Endothelial cell of umbilical vein (primary cell): ENCODE results near the gene OGT. TPM values are rescaled to one million over a fixed set of nuclear protein-coding genes. Genes with fewer than 3 reads are reported as not detected.

Experiments used
- BruUV-seq: library from RNA; stranded (reverse); fragments of 400-500 nt; replicated peaks from 2 replicates; lab custom pipeline; 2021; lab: Mats Ljungman, UMichigan
- CTCF ChIA-PET: fragments of 300-600, 350-600 bp; sonication (Branson Sonifier 250); formaldehyde crosslinking; loops from one replicate; lab custom pipeline; 2021; ENCODE audit warnings: antibody characterized with exemption, inconsistent platforms; lab: Charles Lee
- POLR2A ChIA-PET: fragments of 300-600, 350-600 bp; sonication (Branson Sonifier 250); formaldehyde crosslinking; loops from one replicate; lab custom pipeline; 2021; ENCODE audit warnings: antibody characterized with exemption, inconsistent platforms; lab: Charles Lee
- DNase-seq: peaks from one replicate; pipeline ENCODE4 v3.0.0-alpha.2; 2011; ENCODE audit warnings: low read depth, low spot score
- FAIRE-seq: peaks from 2 replicates; lab custom pipeline; 2011; peaks lifted over from hg19 to GRCh38; lab: Jason Lieb, UNC
- H2AFZ ChIP-seq: 2 replicates; pipeline ENCODE4 v1.6.0; 2012; ENCODE audit warnings: low read depth, low read length, control low read depth, inconsistent platforms
- H3K27ac ChIP-seq: 2 replicates; pipeline ENCODE4 v1.5.1; 2011; ENCODE audit warnings: low read depth, mild to moderate bottlenecking, control low read depth, low read length, moderate library complexity; ENCODE audit not compliant: insufficient read depth
- H3K27me3 ChIP-seq, 2 experiments: 2 replicates each; pipeline versions ENCODE4 v1.6.0 to v1.6.1; 2011; ENCODE audit warnings: low read length in 2 of 2, mixed read lengths in 1 of 2; ENCODE audit not compliant: control insufficient read depth in 2 of 2, insufficient read depth in 2 of 2
- H3K36me3 ChIP-seq, 2 experiments: 2 replicates in 1 of 2; 3 replicates in 1 of 2; pipeline ENCODE4 v1.5.1; 2011; ENCODE audit warnings: low read length in 2 of 2, mild to moderate bottlenecking in 1 of 2, moderate library complexity in 1 of 2; ENCODE audit not compliant: control insufficient read depth in 2 of 2, insufficient read depth in 2 of 2; ENCODE audit errors: extremely low read depth in 1 of 2
- H3K4me1 ChIP-seq: 3 replicates; pipeline ENCODE4 v1.5.1; 2011; ENCODE audit warnings: mild to moderate bottlenecking, low read length; ENCODE audit not compliant: control insufficient read depth, insufficient read depth; ENCODE audit errors: extremely low read depth
- H3K4me2 ChIP-seq: 2 replicates; pipeline ENCODE4 v1.6.1; 2011; ENCODE audit warnings: low read length, control low read depth, mixed read lengths; ENCODE audit not compliant: insufficient read depth
- H3K4me3 ChIP-seq, 3 experiments: fragments of 200-600 bp in 1 of 3; sonication (generic), shearing (Covaris generic) in 1 of 3; replicated peaks in 1 of 3; 2 replicates each; pipeline ENCODE4 v1.5.1; 2011 to 2016; ENCODE audit warnings: control low read depth in 3 of 3, low read length in 3 of 3, mild to moderate bottlenecking in 2 of 3, inconsistent platforms in 1 of 3, low read depth in 1 of 3, moderate library complexity in 1 of 3; ENCODE audit not compliant: insufficient read depth in 1 of 3
- H3K79me2 ChIP-seq: 2 replicates; pipeline ENCODE4 v1.6.0; 2012; ENCODE audit warnings: low read length, inconsistent platforms; ENCODE audit not compliant: control insufficient read depth, insufficient read depth
- H3K9ac ChIP-seq: replicated peaks from 2 replicates; pipeline ENCODE3; 2011; ENCODE audit warnings: low read length, control low read depth; ENCODE audit not compliant: insufficient read depth; ENCODE audit errors: extremely low read depth
- H3K9me1 ChIP-seq: replicated peaks from 3 replicates; pipeline ENCODE4 v1.6.0; 2011; ENCODE audit warnings: mild to moderate bottlenecking, low read length; ENCODE audit not compliant: control insufficient read depth, insufficient read depth; ENCODE audit errors: extremely low read depth
- H3K9me3 ChIP-seq: replicated peaks from 2 replicates; pipeline ENCODE4 v1.5.1; 2012; ENCODE audit warnings: low read length, inconsistent platforms; ENCODE audit not compliant: control insufficient read depth, insufficient read depth
- H4K20me1 ChIP-seq: replicated peaks from 2 replicates; pipeline ENCODE3; 2011; ENCODE audit warnings: mild to moderate bottlenecking, low read length; ENCODE audit not compliant: control insufficient read depth, insufficient read depth; ENCODE audit errors: extremely low read depth
- CTCF ChIP-seq, 2 donors: IDR thresholded peaks; 1 replicate in 1 of 2; 2 replicates in 1 of 2; pipeline ENCODE4 v1.5.1; 2011; ENCODE audit warnings: low read length in 2 of 2, mild to moderate bottlenecking in 2 of 2, moderate library complexity in 2 of 2, control low read depth in 1 of 2, inconsistent platforms in 1 of 2, low read depth in 1 of 2; ENCODE audit not compliant: insufficient read depth in 1 of 2; ENCODE audit errors: extremely low read depth in 1 of 2
- EZH2 ChIP-seq: IDR thresholded peaks from 2 replicates; pipeline ENCODE4 v1.6.1; 2012; ENCODE audit warnings: borderline replicate concordance, low read depth, mild to moderate bottlenecking, moderate library complexity, low read length, inconsistent platforms; ENCODE audit not compliant: severe bottlenecking
- FOS ChIP-seq: IDR thresholded peaks from 2 replicates; pipeline ENCODE4 v1.6.1; 2011; ENCODE audit warnings: mild to moderate bottlenecking, low read length, moderate library complexity, borderline replicate concordance; ENCODE audit not compliant: insufficient read depth
- GATA2 ChIP-seq: IDR thresholded peaks from 2 replicates; pipeline ENCODE4 v1.7.0; 2011; ENCODE audit warnings: low read depth, mild to moderate bottlenecking, moderate library complexity, mixed read lengths, low read length; ENCODE audit not compliant: insufficient read length, insufficient read depth
- JUN ChIP-seq: IDR thresholded peaks from 2 replicates; pipeline ENCODE4 v1.6.1; 2011; ENCODE audit warnings: borderline replicate concordance, low read depth; ENCODE audit not compliant: insufficient read length, insufficient read depth
- MAX ChIP-seq: IDR thresholded peaks from 2 replicates; pipeline ENCODE4 v1.6.1; 2011; ENCODE audit not compliant: insufficient read depth, insufficient read length
- MYC ChIP-seq: IDR thresholded peaks from one replicate; pipeline ENCODE4 v1.6.1; 2011; ENCODE audit warnings: mild to moderate bottlenecking, low read depth, low read length
- POLR2A ChIP-seq: IDR thresholded peaks from 2 replicates; pipeline ENCODE4 v1.6.1; 2012; ENCODE audit warnings: low read depth, mild to moderate bottlenecking, control low read depth, low read length
- POLR2AphosphoS5 ChIP-seq: IDR thresholded peaks from 2 replicates; pipeline ENCODE4 v1.6.1; 2012; ENCODE audit warnings: low read depth, mild to moderate bottlenecking, control low read depth, low read length, moderate library complexity; ENCODE audit not compliant: insufficient read depth
- dilution Hi-C: fragments of 300-500 bp; cut with MboI; formaldehyde crosslinking; loops from one replicate; pipeline ENCODE4 v1.15.0; 2019; ENCODE audit warnings: low sequenced_read_pairs; ENCODE audit not compliant: extremely low pct_ligation_motif_present
- intact Hi-C: fragments of 100-400 bp; cut with micrococcal nuclease; formaldehyde crosslinking; loops from one replicate; pipeline ENCODE4 v1.10.0; 2022
- polyA plus RNA-seq, 4 experiments: library from polyadenylated mRNA; depleted of rRNA in 3 of 4; stranded (reverse) in 3 of 4; unstranded in 1 of 4; fragments of >200 nt; gene quantifications; 2 replicates each; pipeline versions ENCODE4 v1.2.1 to v1.2.3, GENCODE V29; 2011 to 2012; ENCODE audit warnings: missing spikeins in 1 of 4
- total RNA-seq: library from RNA; stranded (reverse); gene quantifications from 2 replicates; pipeline ENCODE4 v1.2.3, GENCODE V29; 2021

The OGT gene
- total and polyA plus RNA-seq, 2 donors (not counting 3 experiments of a cell fraction or from before 2014, with no cell fraction given): 129 to 141 TPM

- Histone ChIP-seq H3K4me3 (no peak within 1 kb of the TSS), H3K27ac (no peak within 1 kb of the TSS), H2AFZ (no peak within 1 kb of the TSS), H3K79me2 (no peaks in the 10 kb centered on the region), H3K9ac (no peak within 1 kb of the TSS), H3K27me3 (no peaks in the 10 kb centered on the region), H3K9me3 (no peaks in the 10 kb centered on the region), H3K36me3 (peaks cover 0 to 2% of the 10 kb centered on the region in 2 experiments), H4K20me1 (no peaks in the 10 kb centered on the region), H3K9me1 (no peaks in the 10 kb centered on the region), H3K4me1 (peaks cover 11% of the 10 kb centered on the region), H3K4me2 (no peak within 1 kb of the TSS)
- intact Hi-C loops (no loop called here), dilution Hi-C loops (no loop called here)
- ChIA-PET POLR2A (interaction anchor here (0.6 kb wide), 1 partner anchor 257 kb away, joined by 5 read pairs; no protein-coding TSS in a partner anchor), CTCF (interaction anchor here (1.1 kb wide), 1 partner anchor 34 kb away, joined by 3 read pairs; no protein-coding TSS in a partner anchor)
- TF ChIP-seq JUN (no peak), MAX (no peak), POLR2A (no peak), GATA2 (no peak), POLR2AphosphoS5 (no peak), FOS (no peak)
- no peak for DNase-seq
- no TSS peak for BruUV-seq
- FAIRE-seq: no peak
These were observed 85.4 kb downstream of the OGT start, which contains the start of gene CXCR3 for GRCh38 chrX:71618303-71618721. CXCR3 (minus strand) TSS chrX:71618511; CDS start chrX:71618449, 62 bp downstream.

GRCh38 chrX:71618787-71619186, 85.9 kb downstream of the OGT start:
- BruUV-seq: no TSS peak
- H3K9me3 ChIP-seq: no peaks in the 10 kb centered on the region
- H3K9me1 ChIP-seq: no peaks in the 10 kb centered on the region
- ChIA-PET POLR2A (no interaction called here), CTCF (interaction anchor here (1.1 kb wide), 1 partner anchor 33 kb away, joined by 3 read pairs; no protein-coding TSS in a partner anchor)
- DNase-seq (no peak), FAIRE-seq (peak; percentile 37)
- dilution Hi-C loops (no loop called here), intact Hi-C loops (no loop called here)
- H3K36me3 ChIP-seq: peaks cover 0 to 2% of the 10 kb centered on the region in 2 experiments
- no peak for TF ChIP-seq MYC
- no peak for TF ChIP-seq CTCF (IDR thresholded peaks at IDR 0.05; ENCODE audit: extremely low read depth in 1 of 2, insufficient read depth in 1 of 2, low read depth in 1 of 2, low read length in 2 of 2)
- TF ChIP-seq FOS: no peak
- no peak for TF ChIP-seq POLR2A
- TF ChIP-seq POLR2AphosphoS5: no peak
- no peak for TF ChIP-seq MAX
- TF ChIP-seq EZH2: no peak
- TF ChIP-seq GATA2: no peak
- TF ChIP-seq JUN: no peak
- H4K20me1 ChIP-seq: no peaks in the 10 kb centered on the region
- no peak overlapping the region for H3K4me2 ChIP-seq
- no peak overlapping the region for H3K9ac ChIP-seq
- no peak overlapping the region for H3K27ac ChIP-seq
- peaks cover 11% of the 10 kb centered on the region for H3K4me1 ChIP-seq
- H3K79me2 ChIP-seq: no peaks in the 10 kb centered on the region
- no peaks in the 10 kb centered on the region for H3K27me3 ChIP-seq
- H2AFZ ChIP-seq: no peak overlapping the region
- no peak overlapping the region for H3K4me3 ChIP-seq
